ENCODE data around the gene TMEM37. TPM values are rescaled to one million over a fixed set of nuclear protein-coding genes. Genes with fewer than 3 reads are reported as not detected.

TMEM37 gene
- total and polyA plus RNA-seq, 9 of the 15 experiments (the other 6 are each of a cell fraction or from before 2014, with no cell fraction given): 0.03 to 0.64 (median 0.31) TPM; not detected in 1

DNA sequence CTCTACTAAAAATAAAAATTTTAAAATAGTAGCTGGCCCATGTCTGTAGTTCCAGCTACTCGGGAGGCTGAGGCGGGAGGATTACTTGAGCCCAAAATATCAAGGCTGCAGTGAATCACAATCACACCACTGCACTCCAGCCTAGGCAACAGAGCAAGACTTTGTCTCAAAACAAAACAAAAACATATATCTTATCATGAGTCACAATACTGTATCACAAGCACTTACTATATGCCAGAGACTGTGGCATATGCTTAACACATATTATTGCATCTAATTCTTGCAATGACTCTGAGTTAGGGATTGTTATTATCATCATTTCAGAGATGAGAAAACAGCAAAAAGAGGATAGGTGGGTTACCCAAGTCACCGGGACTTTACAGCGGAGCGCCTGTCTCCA, 29.5 kb upstream of the TMEM37 start (continued):
- TF ChIP-seq, protein P1, sequence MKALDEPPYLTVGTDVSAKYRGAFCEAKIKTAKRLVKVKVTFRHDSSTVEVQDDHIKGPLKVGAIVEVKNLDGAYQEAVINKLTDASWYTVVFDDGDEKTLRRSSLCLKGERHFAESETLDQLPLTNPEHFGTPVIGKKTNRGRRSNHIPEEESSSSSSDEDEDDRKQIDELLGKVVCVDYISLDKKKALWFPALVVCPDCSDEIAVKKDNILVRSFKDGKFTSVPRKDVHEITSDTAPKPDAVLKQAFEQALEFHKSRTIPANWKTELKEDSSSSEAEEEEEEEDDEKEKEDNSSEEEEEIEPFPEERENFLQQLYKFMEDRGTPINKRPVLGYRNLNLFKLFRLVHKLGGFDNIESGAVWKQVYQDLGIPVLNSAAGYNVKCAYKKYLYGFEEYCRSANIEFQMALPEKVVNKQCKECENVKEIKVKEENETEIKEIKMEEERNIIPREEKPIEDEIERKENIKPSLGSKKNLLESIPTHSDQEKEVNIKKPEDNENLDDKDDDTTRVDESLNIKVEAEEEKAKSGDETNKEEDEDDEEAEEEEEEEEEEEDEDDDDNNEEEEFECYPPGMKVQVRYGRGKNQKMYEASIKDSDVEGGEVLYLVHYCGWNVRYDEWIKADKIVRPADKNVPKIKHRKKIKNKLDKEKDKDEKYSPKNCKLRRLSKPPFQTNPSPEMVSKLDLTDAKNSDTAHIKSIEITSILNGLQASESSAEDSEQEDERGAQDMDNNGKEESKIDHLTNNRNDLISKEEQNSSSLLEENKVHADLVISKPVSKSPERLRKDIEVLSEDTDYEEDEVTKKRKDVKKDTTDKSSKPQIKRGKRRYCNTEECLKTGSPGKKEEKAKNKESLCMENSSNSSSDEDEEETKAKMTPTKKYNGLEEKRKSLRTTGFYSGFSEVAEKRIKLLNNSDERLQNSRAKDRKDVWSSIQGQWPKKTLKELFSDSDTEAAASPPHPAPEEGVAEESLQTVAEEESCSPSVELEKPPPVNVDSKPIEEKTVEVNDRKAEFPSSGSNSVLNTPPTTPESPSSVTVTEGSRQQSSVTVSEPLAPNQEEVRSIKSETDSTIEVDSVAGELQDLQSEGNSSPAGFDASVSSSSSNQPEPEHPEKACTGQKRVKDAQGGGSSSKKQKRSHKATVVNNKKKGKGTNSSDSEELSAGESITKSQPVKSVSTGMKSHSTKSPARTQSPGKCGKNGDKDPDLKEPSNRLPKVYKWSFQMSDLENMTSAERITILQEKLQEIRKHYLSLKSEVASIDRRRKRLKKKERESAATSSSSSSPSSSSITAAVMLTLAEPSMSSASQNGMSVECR (CRISPR knock-in tag; IDR thresholded peaks at IDR 0.05): no peak
- no peak for TF ChIP-seq MBD2 (IDR thresholded peaks at IDR 0.05; ENCODE audit: borderline replicate concordance, low read depth)
- TF ChIP-seq YBX1 (IDR thresholded peaks at IDR 0.05): no peak
- no peak for TF ChIP-seq HNRNPL (IDR thresholded peaks at IDR 0.05; ENCODE audit: low read depth, low read length)
- TF ChIP-seq, protein P2, sequence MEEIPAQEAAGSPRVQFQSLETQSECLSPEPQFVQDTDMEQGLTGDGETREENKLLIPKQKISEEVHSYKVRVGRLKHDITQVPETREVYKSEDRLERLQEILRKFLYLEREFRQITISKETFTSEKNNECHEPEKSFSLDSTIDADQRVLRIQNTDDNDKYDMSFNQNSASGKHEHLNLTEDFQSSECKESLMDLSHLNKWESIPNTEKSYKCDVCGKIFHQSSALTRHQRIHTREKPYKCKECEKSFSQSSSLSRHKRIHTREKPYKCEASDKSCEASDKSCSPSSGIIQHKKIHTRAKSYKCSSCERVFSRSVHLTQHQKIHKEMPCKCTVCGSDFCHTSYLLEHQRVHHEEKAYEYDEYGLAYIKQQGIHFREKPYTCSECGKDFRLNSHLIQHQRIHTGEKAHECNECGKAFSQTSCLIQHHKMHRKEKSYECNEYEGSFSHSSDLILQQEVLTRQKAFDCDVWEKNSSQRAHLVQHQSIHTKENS (CRISPR knock-in tag; IDR thresholded peaks at IDR 0.05): no peak
- TF ChIP-seq, protein P3, sequence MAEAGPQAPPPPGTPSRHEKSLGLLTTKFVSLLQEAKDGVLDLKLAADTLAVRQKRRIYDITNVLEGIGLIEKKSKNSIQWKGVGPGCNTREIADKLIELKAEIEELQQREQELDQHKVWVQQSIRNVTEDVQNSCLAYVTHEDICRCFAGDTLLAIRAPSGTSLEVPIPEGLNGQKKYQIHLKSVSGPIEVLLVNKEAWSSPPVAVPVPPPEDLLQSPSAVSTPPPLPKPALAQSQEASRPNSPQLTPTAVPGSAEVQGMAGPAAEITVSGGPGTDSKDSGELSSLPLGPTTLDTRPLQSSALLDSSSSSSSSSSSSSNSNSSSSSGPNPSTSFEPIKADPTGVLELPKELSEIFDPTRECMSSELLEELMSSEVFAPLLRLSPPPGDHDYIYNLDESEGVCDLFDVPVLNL (CRISPR knock-in tag; IDR thresholded peaks at IDR 0.05; ENCODE audit: low read depth): no peak

Data from K562 (cell line).